Activated B cell treated with CpG ODN at 0.5 μM for 24 hours (primary cell): ENCODE results near the gene GEN1. TPM values are rescaled to one million over a fixed set of nuclear protein-coding genes. Genes with fewer than 3 reads are reported as not detected.
A peak's percentile ranks its signal among the peaks of the same experiment; 100 is the strongest.

ENCODE experiments used
- ATAC-seq: fragments of 200-7000 bp; cut with Tn5 transposase; one replicate; pipeline ENCODE4 v1.10.0; 2021; ENCODE audit warnings: low read depth, mild to moderate bottlenecking, moderate library complexity
- CTCF ChIA-PET: fragments of 350-600 bp; sonication (Branson Sonifier 250); formaldehyde crosslinking; loops from one replicate; lab custom pipeline; 2021; ENCODE audit warnings: antibody characterized with exemption; lab: Charles Lee
- POLR2A ChIA-PET: fragments of 350-600 bp; sonication (Branson Sonifier 250); formaldehyde crosslinking; loops from one replicate; lab custom pipeline; 2021; ENCODE audit warnings: antibody characterized with exemption; lab: Charles Lee
- DNase-seq: peaks from one replicate; pipeline ENCODE4 v3.0.0; 2022
- H3K27ac Mint-ChIP-seq: one replicate; pipeline ENCODE4 v1.8.0; 2020; ENCODE audit warnings: mixed read lengths
- H3K27me3 Mint-ChIP-seq: one replicate; pipeline ENCODE4 v1.8.0; 2021; ENCODE audit warnings: mixed read lengths
- H3K36me3 Mint-ChIP-seq: one replicate; pipeline ENCODE4 v1.8.0; 2021; ENCODE audit warnings: low read depth, mixed read lengths
- H3K4me1 Mint-ChIP-seq: one replicate; pipeline ENCODE4 v1.8.0; 2021; ENCODE audit warnings: mixed read lengths
- H3K4me3 Mint-ChIP-seq: one replicate; pipeline ENCODE4 v1.8.0; 2020; ENCODE audit warnings: mild to moderate bottlenecking, mixed read lengths
- H3K9me3 Mint-ChIP-seq: one replicate; pipeline ENCODE4 v1.8.0; 2020; ENCODE audit warnings: mixed read lengths
- intact Hi-C: fragments of 100-400 bp; cut with micrococcal nuclease; formaldehyde crosslinking; loops from one replicate; pipeline ENCODE4 v1.15.1; 2024
- total RNA-seq: library from RNA; stranded (reverse); gene quantifications from 2 replicates; pipeline ENCODE4 v1.2.3, GENCODE V29; 2022
- TF ChIP-seq, protein P1 (sequence below): fragments of 200-600 bp; IDR thresholded peaks from one replicate; pipeline ENCODE4 v1.8.0; 2022; ENCODE audit warnings: antibody characterized with exemption, mild to moderate bottlenecking

The GEN1 gene
- total RNA-seq, 1 donor from 2014 or later: 163 TPM

DNA sequence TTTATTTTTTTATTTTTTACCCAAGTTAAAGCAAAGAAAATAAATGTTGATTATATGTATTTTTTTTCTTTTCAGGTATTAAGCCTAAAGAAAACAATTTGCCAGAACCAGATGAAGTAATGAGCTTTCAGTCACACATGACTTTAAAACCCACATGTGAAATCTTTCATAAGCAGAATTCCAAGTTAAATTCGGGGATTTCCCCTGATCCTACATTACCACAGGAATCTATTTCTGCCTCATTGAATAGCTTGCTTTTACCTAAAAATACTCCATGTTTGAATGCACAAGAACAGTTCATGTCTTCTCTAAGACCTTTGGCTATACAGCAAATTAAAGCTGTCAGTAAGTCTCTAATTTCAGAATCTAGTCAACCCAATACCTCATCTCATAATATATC is 26.6 kb downstream of the GEN1 start:
- ATAC-seq: no peak
- H3K27me3 Mint-ChIP-seq: no peaks in the 10 kb centered on the region
- no peak overlapping the region for H3K4me3 Mint-ChIP-seq
- DNase-seq: no peak
- H3K36me3 Mint-ChIP-seq: peaks cover 70% of the 10 kb centered on the region
- peaks cover 11% of the 10 kb centered on the region for H3K4me1 Mint-ChIP-seq
- ChIA-PET POLR2A (interaction anchor here (0.9 to 1.6 kb wide), 3 partner anchors 14 to 47 kb away, joined by 4 to 5 read pairs (median 4); no protein-coding TSS in a partner anchor), CTCF (interaction anchor here (1.3 to 1.5 kb wide), 2 partner anchors 51 to 62 kb away, joined by 4 read pairs; no protein-coding TSS in a partner anchor)
- TF ChIP-seq, protein P1, sequence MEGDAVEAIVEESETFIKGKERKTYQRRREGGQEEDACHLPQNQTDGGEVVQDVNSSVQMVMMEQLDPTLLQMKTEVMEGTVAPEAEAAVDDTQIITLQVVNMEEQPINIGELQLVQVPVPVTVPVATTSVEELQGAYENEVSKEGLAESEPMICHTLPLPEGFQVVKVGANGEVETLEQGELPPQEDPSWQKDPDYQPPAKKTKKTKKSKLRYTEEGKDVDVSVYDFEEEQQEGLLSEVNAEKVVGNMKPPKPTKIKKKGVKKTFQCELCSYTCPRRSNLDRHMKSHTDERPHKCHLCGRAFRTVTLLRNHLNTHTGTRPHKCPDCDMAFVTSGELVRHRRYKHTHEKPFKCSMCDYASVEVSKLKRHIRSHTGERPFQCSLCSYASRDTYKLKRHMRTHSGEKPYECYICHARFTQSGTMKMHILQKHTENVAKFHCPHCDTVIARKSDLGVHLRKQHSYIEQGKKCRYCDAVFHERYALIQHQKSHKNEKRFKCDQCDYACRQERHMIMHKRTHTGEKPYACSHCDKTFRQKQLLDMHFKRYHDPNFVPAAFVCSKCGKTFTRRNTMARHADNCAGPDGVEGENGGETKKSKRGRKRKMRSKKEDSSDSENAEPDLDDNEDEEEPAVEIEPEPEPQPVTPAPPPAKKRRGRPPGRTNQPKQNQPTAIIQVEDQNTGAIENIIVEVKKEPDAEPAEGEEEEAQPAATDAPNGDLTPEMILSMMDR: no peak
- intact Hi-C loops: no loop called here
- H3K9me3 Mint-ChIP-seq: no peaks in the 10 kb centered on the region
- H3K27ac Mint-ChIP-seq: no peak overlapping the region

DNA sequence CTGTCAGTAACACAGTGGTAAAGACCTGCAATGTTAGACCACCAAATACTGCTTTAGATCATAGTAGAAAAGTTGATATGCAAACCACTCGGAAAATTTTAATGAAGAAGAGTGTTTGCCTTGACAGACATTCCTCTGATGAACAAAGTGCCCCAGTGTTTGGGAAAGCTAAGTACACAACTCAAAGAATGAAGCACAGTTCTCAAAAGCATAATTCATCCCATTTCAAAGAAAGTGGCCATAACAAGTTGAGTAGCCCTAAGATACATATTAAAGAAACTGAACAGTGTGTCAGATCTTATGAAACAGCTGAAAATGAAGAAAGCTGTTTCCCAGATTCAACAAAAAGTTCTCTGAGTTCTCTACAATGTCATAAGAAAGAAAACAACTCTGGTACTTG is 27.5 kb downstream of the GEN1 start:
- ChIA-PET CTCF (interaction anchor here (1.0 kb wide), 1 partner anchor 53 kb away, joined by 3 read pairs; no protein-coding TSS in a partner anchor), POLR2A (interaction anchor here (0.9 to 1.4 kb wide), 3 partner anchors 24 to 50 kb away, joined by 3 to 4 read pairs (median 4); no protein-coding TSS in a partner anchor)
- Mint-ChIP-seq H3K27ac (no peak overlapping the region), H3K36me3 (peaks cover 62% of the 10 kb centered on the region), H3K4me3 (no peak overlapping the region), H3K27me3 (no peaks in the 10 kb centered on the region), H3K9me3 (no peaks in the 10 kb centered on the region), H3K4me1 (peaks cover 11% of the 10 kb centered on the region)
- DNase-seq (no peak), ATAC-seq (no peak)
- TF ChIP-seq, protein P1: no peak
- intact Hi-C loops: no loop called here

DNA sequence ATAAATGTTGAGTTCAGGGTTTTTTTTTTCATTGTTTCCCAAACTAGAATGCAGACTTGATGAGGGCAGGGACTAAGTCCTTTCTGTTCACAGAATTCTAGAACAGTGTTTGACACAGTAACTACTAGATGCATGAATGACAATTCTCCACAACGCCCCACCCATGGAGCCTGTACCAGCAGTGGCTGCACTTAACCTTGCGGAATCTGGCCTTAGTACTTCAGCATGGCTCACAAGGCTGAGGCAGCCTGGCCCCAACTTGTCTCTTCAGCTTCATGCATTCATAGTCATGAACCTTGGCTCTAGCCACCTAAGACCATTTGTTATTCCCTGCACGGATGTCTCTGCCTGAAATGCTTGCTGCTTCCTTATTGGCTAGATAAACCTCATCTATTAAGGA is 32.8 kb downstream of the GEN1 start:
- POLR2A ChIA-PET: interaction anchor here (0.6 to 0.9 kb wide), 3 partner anchors 9 to 31 kb away, joined by 3 read pairs; no protein-coding TSS in a partner anchor
- Mint-ChIP-seq H3K4me1 (peaks cover 31% of the 10 kb centered on the region), H3K36me3 (peaks cover 24% of the 10 kb centered on the region), H3K9me3 (no peaks in the 10 kb centered on the region), H3K27me3 (no peaks in the 10 kb centered on the region), H3K27ac (peak overlapping the region; percentile 56), H3K4me3 (no peak overlapping the region)
- TF ChIP-seq, protein P1: no peak
- CTCF ChIA-PET: interaction anchor here (0.9 to 2.5 kb wide), 3 partner anchors 27 to 68 kb away, joined by 3 to 11 read pairs (median 4); no protein-coding TSS in a partner anchor
- DNase-seq (no peak), ATAC-seq (no peak)
- intact Hi-C loops: loop anchor here (5.0 kb wide), 1 partner anchor 36 kb away; no protein-coding TSS in a partner anchor

DNA sequence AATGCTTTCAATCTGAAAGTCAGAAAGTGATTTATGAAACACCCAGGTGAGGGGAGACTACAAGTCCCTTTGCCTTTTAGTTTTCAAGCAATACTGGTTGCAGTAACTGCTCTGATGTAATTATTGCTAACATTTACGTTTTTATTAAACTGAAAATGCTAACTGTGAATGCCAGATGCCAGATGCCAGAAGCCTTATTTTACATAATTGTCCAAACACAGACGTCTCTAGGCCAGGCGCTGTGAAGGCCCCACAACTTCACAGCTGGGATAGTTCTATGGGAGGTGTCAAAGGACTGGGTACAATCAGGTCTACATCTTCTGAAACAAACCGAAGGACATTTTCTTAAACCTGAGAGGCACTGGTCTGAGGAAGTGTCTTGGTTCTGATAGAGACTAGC is 34.8 kb downstream of the GEN1 start:
- ATAC-seq: no peak
- TF ChIP-seq, protein P1: no peak
- intact Hi-C loops: loop anchor here (2.0 to 5.0 kb wide), 2 partner anchors 16 to 34 kb away; no protein-coding TSS in a partner anchor
- POLR2A ChIA-PET: interaction anchor here (1.5 to 1.9 kb wide), 2 partner anchors 17 to 35 kb away, joined by 8 to 9 read pairs; partner anchors contain the start of genes GEN1 and SMC6
- Mint-ChIP-seq H3K4me3 (no peak overlapping the region), H3K4me1 (peaks cover 36% of the 10 kb centered on the region), H3K36me3 (peaks cover 11% of the 10 kb centered on the region), H3K9me3 (no peaks in the 10 kb centered on the region), H3K27me3 (no peaks in the 10 kb centered on the region), H3K27ac (peak overlapping the region; percentile 41)
- DNase-seq: no peak
- CTCF ChIA-PET: no interaction called here

DNA sequence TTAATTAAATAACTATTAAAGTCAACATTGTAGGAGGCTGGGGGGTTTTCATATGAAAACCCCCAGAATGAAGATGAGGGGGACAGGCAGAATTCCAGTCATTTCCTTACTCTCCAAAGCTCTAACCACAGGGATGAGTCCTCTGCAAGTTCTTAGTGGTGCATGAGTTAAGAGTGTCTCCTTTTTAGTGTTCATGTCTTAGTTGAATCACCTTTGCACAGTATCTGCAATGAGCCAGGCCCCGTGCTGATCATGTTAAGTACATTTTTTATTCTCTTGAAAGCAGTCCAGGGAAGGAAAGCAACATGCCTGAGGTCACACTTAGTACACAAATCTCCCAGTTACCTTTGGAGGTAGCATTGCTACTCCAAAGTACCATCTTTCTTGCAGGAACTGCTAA is 36.6 kb downstream of the GEN1 start:
- Mint-ChIP-seq H3K27ac (no peak overlapping the region), H3K4me1 (peaks cover 32% of the 10 kb centered on the region), H3K9me3 (no peaks in the 10 kb centered on the region), H3K27me3 (no peaks in the 10 kb centered on the region), H3K36me3 (no peaks in the 10 kb centered on the region), H3K4me3 (no peak overlapping the region)
- ChIA-PET POLR2A (interaction anchor here (0.7 kb wide), 1 partner anchor 37 kb away, joined by 4 read pairs; the partner anchor contains the start of genes GEN1 and SMC6), CTCF (no interaction called here)
- ATAC-seq (no peak), DNase-seq (no peak)
- intact Hi-C loops: no loop called here
- TF ChIP-seq, protein P1: no peak
